Vagina (tissue), 2 donors: ENCODE data around the gene NKAIN4. TPM values are rescaled to one million over a fixed set of nuclear protein-coding genes. Genes with fewer than 3 reads are reported as not detected.

ENCODE experiments used
- DNase-seq, 2 donors: peaks; one replicate each; pipeline ENCODE4 v3.0.0-alpha.2; 2017; ENCODE audit errors: extremely low spot score in 2 of 2
- H3K27ac ChIP-seq: fragments of 200-600 bp; sonication (generic); one replicate; pipeline ENCODE4 v1.5.1; 2019
- H3K27me3 ChIP-seq: fragments of 200-600 bp; sonication (generic); one replicate; pipeline ENCODE4 v1.5.1; 2019
- H3K36me3 ChIP-seq, 2 donors: fragments of 200-600 bp; sonication (generic); one replicate each; pipeline ENCODE4 v1.5.1; 2017 to 2019
- H3K4me1 ChIP-seq: fragments of 200-600 bp; sonication (generic); one replicate; pipeline ENCODE4 v1.5.1; 2019
- H3K4me3 ChIP-seq, 2 donors: fragments of 200-600 bp; sonication (generic); 1 replicate in 1 of 2; 2 replicates in 1 of 2; pipeline ENCODE4 v1.5.1; 2016 to 2019
- H3K9me3 ChIP-seq: fragments of 200-600 bp; sonication (generic); one replicate; pipeline ENCODE4 v1.5.1; 2019
- CTCF ChIP-seq, 3 experiments: fragments of 450-650 bp in 2 of 3; fragments of 200-600 bp in 1 of 3; sonication (generic) in 1 of 3; IDR thresholded peaks; one replicate each; pipeline ENCODE4 v1.5.1; 2017 to 2019; ENCODE audit warnings: antibody characterized with exemption in 3 of 3, mild to moderate bottlenecking in 2 of 3, moderate library complexity in 2 of 3
- POLR2A ChIP-seq, 2 donors: fragments of 450-650 bp; IDR thresholded peaks; one replicate each; pipeline ENCODE4 v1.6.1; 2017; ENCODE audit warnings: antibody characterized with exemption in 2 of 2, mild to moderate bottlenecking in 2 of 2, moderate library complexity in 2 of 2
- POLR2AphosphoS5 ChIP-seq, 2 donors: sonication (generic); formaldehyde crosslinking; IDR thresholded peaks; one replicate each; pipeline ENCODE4 v1.9.0; 2017; ENCODE audit warnings: antibody characterized with exemption in 2 of 2, mild to moderate bottlenecking in 2 of 2, low read depth in 1 of 2; ENCODE audit not compliant: insufficient read depth in 1 of 2
- intact Hi-C: fragments of 100-400 bp; cut with DNase I; formaldehyde crosslinking; loops from one replicate; pipeline ENCODE4 v1.15.1; 2023
- total RNA-seq: library from RNA; depleted of rRNA; stranded (reverse); fragments of >200 nt; gene quantifications from one replicate; pipeline ENCODE4 v1.2.3, GENCODE V29; 2016

Gene NKAIN4
- total RNA-seq, 1 donor from 2014 or later = not detected

DNA sequence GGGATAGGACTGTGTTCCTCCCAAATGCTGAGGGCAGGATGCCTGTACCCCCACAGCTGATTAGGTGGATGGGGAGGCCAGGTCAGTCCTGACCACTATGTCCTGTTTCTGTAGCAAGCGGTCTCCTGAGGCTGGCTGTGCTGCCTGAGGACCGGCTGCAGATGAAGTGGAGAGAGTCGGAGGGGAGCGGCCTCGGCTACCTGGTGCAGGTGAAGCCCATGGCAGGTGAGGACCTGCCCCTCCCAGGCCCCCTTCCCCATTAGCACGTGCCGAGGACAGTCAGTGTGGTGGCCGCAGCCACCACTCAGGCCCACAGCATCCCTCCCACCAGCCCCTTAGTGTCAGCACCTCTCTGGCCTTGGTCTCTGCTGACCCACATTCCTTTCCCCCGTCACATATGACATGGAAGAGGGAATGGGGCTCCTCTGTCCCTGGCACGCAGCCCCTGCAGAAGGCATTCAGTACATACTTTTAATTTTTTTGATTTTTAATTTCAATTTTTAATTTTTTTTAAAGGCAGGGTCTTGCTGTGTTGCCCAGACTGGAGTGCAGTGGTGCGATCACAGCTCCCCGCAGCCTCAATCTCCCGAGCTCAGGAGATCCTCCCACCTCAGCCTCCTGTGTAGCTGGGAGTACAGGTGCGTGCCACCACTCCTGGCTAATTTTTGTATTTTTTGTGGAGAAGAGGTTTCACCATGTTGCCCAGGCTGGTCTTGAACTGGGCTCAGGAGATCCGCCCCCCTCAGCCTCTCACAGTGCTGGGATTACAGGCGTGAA lies 43.7 kb upstream of the NKAIN4 start:
- TF ChIP-seq CTCF (IDR thresholded peaks at IDR 0.05) = no peak
- TF ChIP-seq POLR2A (IDR thresholded peaks at IDR 0.05) = no peak
- TF ChIP-seq POLR2AphosphoS5 (IDR thresholded peaks at IDR 0.05; ENCODE audit: insufficient read depth in 1 of 2, low read depth in 1 of 2) = no peak
- no peaks in the 10 kb centered on the region for H3K9me3 ChIP-seq
- H3K4me3 ChIP-seq = no peak overlapping the region
- no peaks in the 10 kb centered on the region for H3K36me3 ChIP-seq
- H3K4me1 ChIP-seq = no peaks in the 10 kb centered on the region
- no peak for DNase-seq
- peaks cover 7% of the 10 kb centered on the region for H3K27me3 ChIP-seq
- intact Hi-C loops = no loop called here
- H3K27ac ChIP-seq = no peak overlapping the region

DNA sequence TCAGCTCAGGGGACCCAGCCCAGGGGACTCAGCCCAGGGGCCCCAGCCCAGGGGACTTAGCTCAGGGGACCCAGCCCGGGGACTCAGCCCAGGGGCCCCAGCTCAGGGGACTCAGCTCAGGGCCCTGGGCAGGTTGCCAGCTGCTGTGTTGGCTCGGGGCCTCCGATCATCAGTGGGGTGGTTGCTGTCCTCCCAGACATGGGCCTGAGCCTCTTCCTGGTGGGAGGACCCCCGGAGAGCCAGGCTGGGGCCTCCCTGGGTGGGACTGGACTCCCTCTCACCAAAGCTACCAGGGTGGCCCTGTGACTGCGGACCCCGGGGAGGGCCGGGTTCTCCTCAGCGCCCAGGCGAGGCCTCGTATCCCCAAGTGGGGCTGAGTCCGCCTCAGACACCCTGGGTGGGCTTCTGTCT lies 43.1 kb upstream of the NKAIN4 start:
- no peak for TF ChIP-seq POLR2AphosphoS5 (IDR thresholded peaks at IDR 0.05; ENCODE audit: insufficient read depth in 1 of 2, low read depth in 1 of 2)
- no peak for TF ChIP-seq POLR2A (IDR thresholded peaks at IDR 0.05)
- TF ChIP-seq CTCF (IDR thresholded peaks at IDR 0.05) = no peak
- Histone ChIP-seq H3K36me3 (no peaks in the 10 kb centered on the region), H3K9me3 (no peaks in the 10 kb centered on the region), H3K27ac (no peak overlapping the region), H3K4me1 (no peaks in the 10 kb centered on the region), H3K4me3 (no peak overlapping the region), H3K27me3 (peaks cover 7% of the 10 kb centered on the region)
- intact Hi-C loops = no loop called here
- DNase-seq = no peak

DNA sequence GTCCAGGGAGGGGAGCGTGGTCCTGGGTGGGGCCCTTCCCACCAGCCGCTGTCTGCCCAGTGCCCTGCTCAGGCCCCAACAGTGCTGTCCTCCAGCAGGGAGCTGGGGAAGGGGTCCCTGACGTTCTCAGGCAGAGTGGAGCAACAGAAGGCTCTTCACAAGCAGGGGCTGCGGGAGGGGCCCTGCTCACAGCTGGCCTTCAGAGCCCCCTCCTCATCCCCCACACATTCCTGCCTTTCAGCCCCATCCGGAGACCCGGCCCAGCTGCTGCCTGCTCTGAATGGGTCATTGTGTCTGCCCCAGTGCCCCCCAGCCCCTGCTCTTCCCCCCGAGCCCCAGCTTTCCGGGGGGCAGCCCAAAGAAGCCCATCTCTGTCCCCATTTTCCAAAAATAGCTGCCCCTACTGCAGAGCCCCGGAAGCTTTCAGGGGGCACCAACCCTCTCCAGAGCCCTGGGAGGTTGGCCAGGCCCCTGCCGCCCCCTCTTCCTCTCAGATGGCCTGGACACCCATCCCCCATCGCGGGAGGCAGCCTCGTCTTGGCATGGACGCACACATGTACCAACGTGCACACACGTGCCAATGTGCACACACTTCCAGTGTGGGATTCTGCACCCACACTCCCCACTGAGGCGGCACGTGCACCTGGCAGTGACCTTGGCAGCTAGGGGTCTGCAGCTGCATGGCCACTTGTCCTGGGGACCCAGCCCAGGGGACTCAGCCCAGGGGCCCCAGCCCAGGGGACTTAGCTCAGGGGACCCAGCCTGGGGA lies 42.5 kb upstream of the NKAIN4 start:
- H3K36me3 ChIP-seq = no peaks in the 10 kb centered on the region
- no peaks in the 10 kb centered on the region for H3K4me1 ChIP-seq
- peaks cover 7% of the 10 kb centered on the region for H3K27me3 ChIP-seq
- no peak overlapping the region for H3K4me3 ChIP-seq
- no peak overlapping the region for H3K27ac ChIP-seq
- DNase-seq = no peak
- no peaks in the 10 kb centered on the region for H3K9me3 ChIP-seq
- intact Hi-C loops = no loop called here
- no peak for TF ChIP-seq POLR2AphosphoS5 (IDR thresholded peaks at IDR 0.05; ENCODE audit: insufficient read depth in 1 of 2, low read depth in 1 of 2)
- TF ChIP-seq CTCF (IDR thresholded peaks at IDR 0.05) = no peak
- TF ChIP-seq POLR2A (IDR thresholded peaks at IDR 0.05) = no peak

- Histone ChIP-seq H3K4me3 (no peak overlapping the region), H3K9me3 (no peaks in the 10 kb centered on the region), H3K4me1 (no peaks in the 10 kb centered on the region), H3K36me3 (no peaks in the 10 kb centered on the region), H3K27ac (no peak overlapping the region), H3K27me3 (peaks cover 7% of the 10 kb centered on the region)
- intact Hi-C loops = no loop called here
- no peak for DNase-seq
- no peak for TF ChIP-seq CTCF (IDR thresholded peaks at IDR 0.05)
- no peak for TF ChIP-seq POLR2AphosphoS5 (IDR thresholded peaks at IDR 0.05; ENCODE audit: insufficient read depth in 1 of 2, low read depth in 1 of 2)
- no peak for TF ChIP-seq POLR2A (IDR thresholded peaks at IDR 0.05)
Observed at GRCh38 chr20:63295846-63296245, 41.6 kb upstream of the NKAIN4 start.

DNA sequence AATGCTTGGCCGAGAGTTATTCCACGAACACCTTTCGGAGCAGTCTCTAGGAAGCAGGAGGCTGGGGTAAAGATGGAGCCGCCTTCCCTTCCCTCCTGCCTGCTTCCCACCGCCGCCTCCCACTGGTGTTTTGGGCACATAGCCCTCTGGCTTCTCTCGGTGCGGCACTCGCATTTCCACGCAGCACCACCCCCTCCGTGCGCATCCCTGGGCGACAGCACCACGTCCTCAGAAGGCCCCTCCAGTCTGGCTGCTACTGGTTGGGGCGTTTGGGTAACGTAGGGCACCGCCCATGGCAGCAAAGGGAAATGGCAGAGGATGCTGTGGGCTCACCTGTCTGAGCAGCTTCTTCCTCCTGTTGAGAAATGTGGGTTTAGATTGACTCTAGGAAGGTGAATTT lies 41.2 kb upstream of the NKAIN4 start:
- Histone ChIP-seq H3K9me3 (no peaks in the 10 kb centered on the region), H3K36me3 (no peaks in the 10 kb centered on the region), H3K27me3 (peaks cover 7% of the 10 kb centered on the region), H3K27ac (no peak overlapping the region), H3K4me1 (no peaks in the 10 kb centered on the region), H3K4me3 (no peak overlapping the region)
- TF ChIP-seq POLR2A (IDR thresholded peaks at IDR 0.05) (no peak), CTCF (IDR thresholded peaks at IDR 0.05) (no peak), POLR2AphosphoS5 (IDR thresholded peaks at IDR 0.05; ENCODE audit: insufficient read depth in 1 of 2, low read depth in 1 of 2) (no peak)
- intact Hi-C loops = no loop called here
- DNase-seq = no peak
